Mammary epithelial cell (primary cell): ENCODE measurements around the gene AKT1.

Experiments used
- CTCF ChIP-seq, 2 donors: IDR thresholded peaks in 1 of 2; conservative IDR thresholded peaks in 1 of 2; 2 replicates each; pipeline ENCODE4 v1.5.1; 2011 to 2012; ENCODE audit warnings: inconsistent platforms in 2 of 2, low read length in 2 of 2, mild to moderate bottlenecking in 2 of 2, control low read depth in 1 of 2, low read depth in 1 of 2; ENCODE audit not compliant: insufficient read depth in 1 of 2; ENCODE audit errors: extremely low read depth in 1 of 2
- EZH2 ChIP-seq: IDR thresholded peaks from 2 replicates; pipeline ENCODE4 v1.6.1; 2012; ENCODE audit warnings: low read length, inconsistent platforms, borderline replicate concordance

GRCh38 chr14:104781271-104782077 is 14.1 kb downstream of the AKT1 start:
- no peak for TF ChIP-seq CTCF (conservative IDR thresholded peaks at IDR 0.05 in 1 of 2, IDR thresholded peaks at IDR 0.05 in 1 of 2; ENCODE audit: extremely low read depth in 1 of 2, insufficient read depth in 1 of 2, low read depth in 1 of 2, low read length in 2 of 2)
- TF ChIP-seq EZH2: no peak
